ENCODE results near the gene ABRACL. TPM values are rescaled to one million over a fixed set of nuclear protein-coding genes. Genes with fewer than 3 reads are reported as not detected.

The ABRACL gene
- total and polyA plus RNA-seq, 9 of the 15 experiments (the other 6 are each of a cell fraction or from before 2014, with no cell fraction given) = 1.1 to 5.2 (median 1.9) TPM

- no peak for TF ChIP-seq ZFP30 (CRISPR knock-in tag; IDR thresholded peaks at IDR 0.05; ENCODE audit: borderline replicate concordance)
- TF ChIP-seq SIX5 (IDR thresholded peaks at IDR 0.05; ENCODE audit: borderline replicate concordance in 1 of 2, insufficient read depth in 1 of 2, low read depth in 1 of 2, low read length in 2 of 2) = no peak
- no peak for TF ChIP-seq FOS (IDR thresholded peaks at IDR 0.05; ENCODE audit: extremely low read depth, insufficient read length)
- TF ChIP-seq ESRRB (CRISPR knock-in tag; IDR thresholded peaks at IDR 0.05; ENCODE audit: borderline replicate concordance) = no peak
- no peak for TF ChIP-seq ZNF507 (tag; conservative IDR thresholded peaks at IDR 0.05)
- no peak for TF ChIP-seq THAP12 (CRISPR knock-in tag; IDR thresholded peaks at IDR 0.05)
- no peak for TF ChIP-seq POLR3G (IDR thresholded peaks at IDR 0.05; ENCODE audit: extremely low read depth, insufficient read length, insufficient replicate concordance)
- TF ChIP-seq ZNF584 (CRISPR knock-in tag; IDR thresholded peaks at IDR 0.05; ENCODE audit: low read depth) = no peak
- TF ChIP-seq ZBED1 (IDR thresholded peaks at IDR 0.05) = no peak
Observed at GRCh38 chr6:139066080-139066479, 37.5 kb downstream of the ABRACL start (continued).

DNA sequence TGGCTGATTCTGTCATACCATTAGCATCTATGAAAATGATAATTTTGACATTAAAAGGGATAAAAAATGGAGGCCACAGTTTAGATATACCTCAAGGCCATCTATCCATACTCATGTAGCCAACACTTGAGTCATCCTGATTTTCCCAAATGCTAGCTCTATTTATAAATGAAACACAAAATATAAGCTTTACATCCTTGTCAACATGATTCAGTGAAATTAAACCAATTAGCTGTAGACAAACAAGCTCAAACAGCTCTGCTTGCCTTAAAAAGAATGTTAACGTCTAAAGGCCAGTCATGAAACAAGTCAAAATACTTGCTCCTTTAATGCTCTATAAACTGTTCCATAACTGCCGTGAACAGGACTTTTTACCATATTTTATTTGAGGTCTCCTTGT is 40.3 kb downstream of the ABRACL start:
- no peaks in the 10 kb centered on the region for H4K20me1 ChIP-seq (replicated peaks; ENCODE audit: control insufficient read depth, insufficient read depth, low read length)
- in situ Hi-C loops (cut with MboI) = no loop called here
- ChIA-PET CTCF (ENCODE audit: low intra/inter-chr PET ratio) (no interaction called here), POLR2A (no interaction called here)
- H3K9me1 ChIP-seq (ENCODE audit: control insufficient read depth, insufficient read depth, low read length) = no peaks in the 10 kb centered on the region
- no peak for DNase-seq (ENCODE audit: extremely low read depth in 1 of 4, low spot score in 3 of 4)
- no peak overlapping the region for H3K4me3 ChIP-seq
- WGBS (ENCODE audit: insufficient coverage, low coverage, missing lambda C conversion rate) = 0% methylated on average over 2 of the region's 2 CpGs
- no peaks in the 10 kb centered on the region for H3K4me1 ChIP-seq (replicated peaks in 1 of 2; ENCODE audit: control insufficient read depth in 2 of 2, insufficient read depth in 2 of 2, low read length in 2 of 2)
- intact Hi-C loops (cut with micrococcal nuclease) = no loop called here
- no peak for ATAC-seq
- no peak overlapping the region for H3K9ac ChIP-seq (ENCODE audit: insufficient read depth in 1 of 2, low read depth in 2 of 2, low read length in 2 of 2)
- no peaks in the 10 kb centered on the region for H3K79me2 ChIP-seq (ENCODE audit: control insufficient read depth, insufficient read depth, low read length)
- peaks cover 6 to 13% of the 10 kb centered on the region in 2 experiments; a peak in 4 of 5 replicates for H3K27me3 ChIP-seq (ENCODE audit: control insufficient read depth in 2 of 2, insufficient read depth in 2 of 2, low read length in 2 of 2)
- no peak overlapping the region for H2AFZ ChIP-seq (ENCODE audit: low read depth, low read length)
- no peak for FAIRE-seq
- H3K9me3 ChIP-seq (replicated peaks; ENCODE audit: control insufficient read depth, insufficient read depth, low read depth, low read length) = no peaks in the 10 kb centered on the region
- no peaks in the 10 kb centered on the region for H3K36me3 ChIP-seq (ENCODE audit: control insufficient read depth, insufficient read depth, low read length)
- BruUV-seq (replicated peaks) = no TSS peak
- no peak overlapping the region for H3K27ac ChIP-seq (ENCODE audit: extremely low read depth, low read depth, low read length)
- no peak overlapping the region for H3K4me2 ChIP-seq (ENCODE audit: insufficient read depth, low read length)
- TF ChIP-seq TAL1 (IDR thresholded peaks at IDR 0.05) (no peak), HNRNPH1 (optimal IDR thresholded peaks at IDR 0.05; ENCODE audit: low read depth, low read length) (no peak), STAG1 (CRISPR knock-in tag; IDR thresholded peaks at IDR 0.05; ENCODE audit: borderline replicate concordance) (no peak), SAFB (IDR thresholded peaks at IDR 0.05; ENCODE audit: borderline replicate concordance, low read depth, low read length) (no peak), ZNF561 (CRISPR knock-in tag; conservative IDR thresholded peaks at IDR 0.05) (no peak), STAT6 (CRISPR knock-in tag; IDR thresholded peaks at IDR 0.05) (no peak), GATAD2B (IDR thresholded peaks at IDR 0.05; ENCODE audit: borderline replicate concordance) (no peak)

Measured in K562 (cell line).